NCI-H2227 treated with DMSO at 0.1 percent for 48 hours (cell line): ENCODE results near the gene ATP11A.

ENCODE experiments used
- DNase-seq: peaks from one replicate; lab custom pipeline; 2025; lab: John Stamatoyannopoulos, UW

ATP11A gene

DNA sequence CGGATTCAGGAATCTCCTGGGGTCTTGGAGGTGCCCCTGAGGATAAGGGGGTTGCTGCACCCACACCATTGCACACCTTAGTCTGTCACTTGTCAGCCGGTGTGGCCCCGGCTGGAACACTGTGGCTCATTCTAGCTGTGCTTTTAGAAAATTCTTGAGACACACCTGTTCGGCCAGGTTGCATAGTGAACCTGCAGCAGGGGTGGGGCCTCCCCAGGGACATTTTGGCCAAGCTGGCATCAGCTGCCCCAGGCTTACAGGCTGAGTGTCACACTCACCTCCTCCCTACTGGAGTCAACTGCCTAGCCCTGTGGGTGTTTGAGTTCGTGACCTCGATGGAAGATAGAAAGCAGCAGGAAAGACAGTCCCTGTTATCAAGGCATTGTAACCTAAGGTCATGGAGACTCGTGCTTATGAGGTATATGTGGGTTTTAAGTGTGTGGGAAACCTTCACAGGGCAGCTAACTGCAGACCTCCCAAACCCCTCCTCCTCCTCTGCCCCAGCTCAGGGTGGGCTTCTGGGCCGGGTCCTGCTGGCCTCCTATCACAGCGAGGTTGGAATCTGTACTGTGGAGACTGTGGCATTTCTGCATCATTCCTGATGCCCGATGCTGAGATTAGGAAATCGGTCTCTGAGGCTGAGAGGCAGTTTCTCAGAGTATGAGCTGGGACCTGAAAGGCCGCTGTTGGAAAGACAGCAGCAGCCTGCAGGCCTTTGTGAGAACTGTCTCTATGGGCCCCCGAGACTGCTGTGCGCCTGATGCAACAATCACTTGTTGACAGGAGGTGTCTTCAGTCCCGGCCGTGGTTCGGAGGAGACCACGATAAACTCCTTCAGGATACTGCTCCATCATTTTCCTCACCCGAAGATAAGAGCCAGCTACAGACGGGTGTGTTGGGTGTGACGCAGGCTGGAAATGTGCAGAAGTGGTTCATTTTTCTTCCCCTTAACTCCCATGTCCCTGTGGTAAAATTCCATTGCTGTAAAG is 72.2 kb downstream of the ATP11A start:
- DNase-seq: no peak

DNA sequence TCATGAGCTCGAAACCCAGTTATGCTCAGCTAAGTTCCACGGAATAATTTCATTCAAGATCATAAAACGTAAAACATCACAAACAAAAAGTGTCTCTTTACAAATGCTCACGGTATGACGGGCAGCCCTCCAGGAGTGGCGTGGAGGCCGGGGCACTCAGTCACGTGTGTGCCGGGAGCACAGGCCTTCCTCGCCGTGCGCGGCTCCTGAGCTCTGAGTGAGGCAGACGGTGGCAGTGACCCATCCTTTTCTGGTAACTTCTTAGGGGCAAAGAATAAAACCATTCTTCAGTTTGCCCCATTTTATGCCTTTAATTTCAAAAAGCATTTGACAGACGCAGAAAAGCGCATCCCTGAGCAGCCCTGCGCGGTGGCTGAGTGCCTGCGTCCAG is 72.8 kb downstream of the ATP11A start:
- DNase-seq: no peak

DNA sequence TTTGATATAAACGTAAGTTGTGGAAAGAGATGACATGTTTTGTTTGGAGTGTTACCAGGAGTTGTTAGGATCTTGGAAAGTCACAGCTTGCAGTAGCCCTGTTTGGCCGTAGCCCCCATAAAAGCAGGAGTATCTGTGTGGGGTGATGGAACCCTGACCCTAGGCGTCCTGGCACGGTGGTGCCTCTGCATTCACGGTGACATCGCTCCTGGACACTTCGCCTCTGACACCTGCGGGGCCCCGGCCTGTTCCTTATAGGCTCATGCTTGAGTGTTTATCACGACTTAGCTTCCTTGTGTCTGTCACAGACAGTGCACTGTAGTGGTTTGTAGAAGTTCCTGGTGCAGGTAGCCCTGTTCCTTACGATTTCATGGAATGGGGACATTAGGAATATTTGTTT is 74.2 kb downstream of the ATP11A start:
- no peak for DNase-seq

DNA sequence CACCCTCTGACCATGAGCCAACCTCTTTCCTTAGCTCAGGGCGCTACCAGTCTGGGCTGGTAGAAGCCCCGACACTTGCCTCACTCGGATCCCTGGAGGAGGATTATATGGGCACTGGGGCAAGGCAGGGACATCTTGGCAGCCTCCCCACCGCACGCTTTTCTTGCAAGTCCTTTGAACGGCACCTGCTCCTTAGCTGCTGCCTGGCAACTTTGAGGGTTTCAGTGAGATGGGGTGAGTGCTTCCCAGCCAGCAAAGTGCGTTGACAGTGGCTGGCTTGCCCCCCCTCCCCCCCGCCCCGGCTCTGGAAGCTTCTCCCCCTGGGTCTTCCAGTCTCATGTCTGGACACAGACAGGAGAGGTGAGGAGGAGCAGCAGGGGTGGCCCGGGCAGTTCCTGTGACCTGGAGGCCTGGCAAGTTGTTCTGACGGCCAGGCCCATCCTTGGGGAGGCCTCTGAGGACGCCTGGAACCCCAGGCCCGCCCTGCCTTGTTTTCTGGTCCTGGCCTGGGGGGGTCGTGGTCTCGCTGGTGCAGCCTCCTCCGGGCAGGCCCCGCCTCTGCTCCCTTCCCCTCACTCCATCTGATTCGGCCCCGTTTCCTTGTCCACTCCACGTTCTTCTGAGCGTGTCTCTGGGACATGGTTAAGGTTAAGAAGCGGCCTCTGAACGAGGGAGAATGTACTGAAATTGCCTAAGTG is 75.2 kb downstream of the ATP11A start:
- no peak for DNase-seq

DNA sequence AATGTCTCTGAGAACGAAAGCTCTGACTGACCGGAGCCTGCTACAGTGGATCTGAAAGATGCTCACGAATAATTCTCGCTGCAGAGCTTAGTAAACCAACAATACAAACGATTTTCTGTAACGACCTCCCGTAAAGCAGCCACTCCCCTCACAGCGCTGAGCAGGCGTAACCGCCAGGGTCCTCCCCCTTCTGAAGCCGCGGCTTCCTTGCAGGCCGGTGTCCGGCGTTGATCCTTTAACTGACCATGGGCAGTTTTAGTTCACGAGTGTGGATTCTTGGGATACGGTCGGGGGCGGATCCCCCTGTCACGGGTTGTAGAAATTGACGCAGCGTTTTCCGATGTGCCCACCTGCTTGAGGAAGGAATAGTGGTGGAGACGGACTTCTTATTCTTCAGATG is 75.9 kb downstream of the ATP11A start:
- DNase-seq: no peak

DNA sequence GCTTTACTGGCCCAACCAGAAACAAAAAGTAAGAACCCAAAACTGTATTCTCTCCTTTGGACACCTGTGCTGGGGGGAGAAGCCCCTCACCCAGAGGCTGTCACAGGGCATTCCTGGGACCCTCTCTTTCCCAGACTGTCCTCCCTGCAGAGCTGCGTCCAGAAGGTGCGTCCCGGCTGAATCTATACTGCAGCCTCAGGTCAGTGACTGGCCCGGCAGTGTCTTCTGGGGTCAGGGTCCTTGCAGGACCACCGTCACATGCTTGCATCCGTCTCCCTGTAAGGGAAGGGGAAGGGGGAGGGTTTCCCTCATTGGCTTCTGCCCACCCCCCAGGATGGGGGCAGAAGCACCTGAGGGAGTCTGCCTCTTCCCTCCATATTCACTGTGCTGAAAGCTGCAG is 76.5 kb downstream of the ATP11A start:
- no peak for DNase-seq

DNA sequence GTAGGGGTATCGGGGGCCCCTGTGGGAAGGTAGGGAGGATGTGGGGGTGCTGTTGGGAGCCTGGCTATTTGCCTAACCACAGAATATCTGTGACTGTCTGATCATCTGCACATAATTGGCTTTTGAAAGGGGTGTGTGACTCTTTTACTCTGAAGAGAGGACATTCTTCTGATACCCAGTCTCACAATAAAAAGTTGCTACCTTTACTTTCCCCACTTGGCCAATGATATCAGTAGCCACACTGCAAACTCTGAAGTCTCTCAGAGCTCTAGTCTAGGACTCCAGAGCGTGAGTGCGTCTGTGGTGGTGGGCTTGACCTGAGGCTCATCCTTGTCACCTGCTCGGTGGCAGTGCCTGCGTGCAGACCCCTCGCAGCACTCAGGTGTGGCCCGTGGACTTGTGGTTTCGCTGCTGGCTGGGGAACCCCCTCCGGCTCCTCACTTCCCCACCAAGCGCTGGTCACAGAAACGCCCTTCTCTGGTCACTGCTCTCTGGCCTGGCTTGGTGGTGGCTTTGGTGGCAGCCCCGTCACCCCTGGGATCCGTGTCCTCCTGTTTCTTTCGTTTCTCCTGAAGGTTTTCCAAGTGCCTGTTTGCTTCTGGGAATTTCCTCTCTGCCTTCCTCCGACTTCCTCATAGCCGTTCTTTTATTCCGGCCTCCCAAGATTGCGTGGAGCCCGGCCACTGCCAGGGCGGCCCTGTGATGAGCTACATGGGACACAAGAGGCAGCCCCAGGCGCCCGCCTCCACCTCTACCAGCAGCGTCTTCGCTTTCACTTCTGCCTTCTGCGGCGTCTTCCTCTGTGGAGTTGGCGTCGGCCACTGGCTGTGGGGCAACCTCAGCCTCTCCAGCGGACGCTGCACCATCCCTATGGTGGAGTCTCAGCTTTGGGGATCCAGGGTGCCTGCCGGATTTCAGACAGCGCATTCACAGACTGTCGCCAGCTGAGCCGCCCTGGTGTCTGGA is 78.0 kb downstream of the ATP11A start:
- no peak for DNase-seq

DNA sequence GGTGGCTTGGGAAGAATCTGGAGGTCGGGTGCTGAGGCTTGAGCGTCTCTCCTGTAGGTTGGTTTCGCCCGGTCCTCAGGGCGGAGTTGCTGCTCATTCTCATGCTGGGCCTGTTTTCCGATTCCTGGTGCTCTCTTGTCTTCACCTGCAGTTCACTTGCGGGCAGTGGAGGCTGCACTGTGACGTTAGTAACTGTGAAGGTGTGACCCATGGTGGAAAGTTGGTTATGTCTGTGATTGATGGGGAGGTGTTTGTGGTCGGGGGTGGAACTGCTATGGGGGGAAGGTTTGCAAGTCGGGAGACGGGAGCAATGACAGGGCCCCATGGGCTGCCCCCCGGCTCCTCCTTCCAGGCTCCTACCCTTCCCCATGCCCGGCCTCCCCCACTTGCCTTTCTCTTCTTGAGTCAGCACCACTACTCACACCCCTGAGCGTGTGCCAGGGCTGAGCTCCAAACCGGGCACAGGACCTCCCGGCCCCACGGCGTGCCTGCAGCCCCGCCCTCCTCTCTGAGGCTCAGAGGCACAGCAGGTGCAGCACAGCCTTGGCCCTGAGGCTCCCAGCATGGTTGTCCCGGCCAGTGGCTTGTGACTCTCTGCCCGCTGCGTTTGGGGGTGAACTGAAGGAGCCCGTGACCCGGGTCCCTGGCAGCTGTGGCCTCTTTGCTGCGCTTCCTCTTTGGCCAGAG is 79.1 kb downstream of the ATP11A start:
- no peak for DNase-seq

DNA sequence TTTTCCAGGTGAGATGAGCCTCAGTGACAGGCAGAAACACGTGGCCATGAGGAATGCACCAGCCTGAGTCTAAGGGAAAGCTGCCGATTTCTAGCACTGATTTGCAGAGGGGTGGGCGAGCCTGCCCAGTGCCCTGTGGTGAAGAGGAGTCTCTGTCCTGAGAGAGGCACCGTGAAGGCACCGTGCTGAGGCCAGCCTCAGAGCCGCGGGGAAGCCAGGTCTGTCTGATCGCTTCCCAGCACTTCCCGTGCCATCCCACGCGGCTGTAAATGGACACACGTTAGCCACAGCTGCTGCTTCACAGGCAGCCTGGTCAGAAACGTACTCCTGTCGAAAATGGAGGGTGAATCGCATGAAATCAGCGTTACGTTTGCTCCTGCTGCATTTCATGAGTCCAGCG is 79.8 kb downstream of the ATP11A start:
- DNase-seq: no peak

DNA sequence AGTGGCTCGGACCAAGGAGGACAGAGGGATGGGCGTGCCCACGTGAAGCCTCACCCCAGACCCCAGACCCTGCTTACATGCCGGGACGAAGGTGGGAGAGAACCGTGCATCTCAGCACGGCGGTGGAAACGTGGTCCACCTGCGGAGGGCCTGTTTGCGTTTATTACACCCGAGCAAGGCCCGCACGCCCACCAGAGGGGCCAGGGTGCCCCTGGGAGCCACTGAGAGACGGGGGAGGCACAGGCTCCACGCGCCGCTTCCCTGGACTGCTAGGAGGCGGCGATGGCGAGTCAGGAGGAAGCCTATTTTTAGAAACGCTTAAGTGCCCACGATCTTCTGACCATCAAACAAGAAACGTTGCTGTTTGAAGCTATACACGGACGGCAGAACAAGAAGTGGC is 80.7 kb downstream of the ATP11A start:
- DNase-seq: no peak

DNA sequence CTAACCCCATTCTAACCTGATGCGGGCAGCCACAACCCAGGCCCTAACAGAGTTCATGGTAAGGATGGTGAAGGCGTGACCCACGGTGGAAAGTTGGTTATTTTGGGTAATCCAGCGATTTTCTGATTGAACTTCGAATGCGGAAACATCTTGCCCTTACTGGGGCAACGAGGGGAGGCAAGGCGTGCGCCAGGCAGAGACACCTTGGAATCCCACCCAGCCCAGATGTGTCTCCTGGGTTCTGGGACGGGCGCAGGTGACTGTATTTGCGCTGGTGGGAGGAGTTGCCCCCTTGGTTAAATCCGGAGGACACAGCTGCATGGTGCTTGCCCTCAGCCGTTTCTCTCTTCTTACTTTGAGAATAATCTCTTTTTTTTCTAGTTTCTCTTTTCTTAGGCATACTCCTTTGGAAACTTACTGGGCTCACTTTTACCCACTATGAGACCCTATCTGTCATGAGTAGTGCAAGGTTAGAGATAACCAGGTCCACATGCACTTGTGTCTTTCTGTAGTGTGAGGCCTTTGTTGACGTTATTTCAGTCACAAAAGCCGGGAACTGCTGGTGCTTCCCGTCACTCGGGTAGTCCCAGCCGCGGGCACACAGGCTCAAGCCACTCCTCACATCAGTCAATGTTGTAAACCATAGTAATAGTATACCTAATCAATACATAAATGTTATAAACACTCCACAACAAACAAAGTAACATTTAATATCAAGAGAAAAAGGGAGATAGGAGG is 81.5 kb downstream of the ATP11A start:
- DNase-seq: no peak

DNA sequence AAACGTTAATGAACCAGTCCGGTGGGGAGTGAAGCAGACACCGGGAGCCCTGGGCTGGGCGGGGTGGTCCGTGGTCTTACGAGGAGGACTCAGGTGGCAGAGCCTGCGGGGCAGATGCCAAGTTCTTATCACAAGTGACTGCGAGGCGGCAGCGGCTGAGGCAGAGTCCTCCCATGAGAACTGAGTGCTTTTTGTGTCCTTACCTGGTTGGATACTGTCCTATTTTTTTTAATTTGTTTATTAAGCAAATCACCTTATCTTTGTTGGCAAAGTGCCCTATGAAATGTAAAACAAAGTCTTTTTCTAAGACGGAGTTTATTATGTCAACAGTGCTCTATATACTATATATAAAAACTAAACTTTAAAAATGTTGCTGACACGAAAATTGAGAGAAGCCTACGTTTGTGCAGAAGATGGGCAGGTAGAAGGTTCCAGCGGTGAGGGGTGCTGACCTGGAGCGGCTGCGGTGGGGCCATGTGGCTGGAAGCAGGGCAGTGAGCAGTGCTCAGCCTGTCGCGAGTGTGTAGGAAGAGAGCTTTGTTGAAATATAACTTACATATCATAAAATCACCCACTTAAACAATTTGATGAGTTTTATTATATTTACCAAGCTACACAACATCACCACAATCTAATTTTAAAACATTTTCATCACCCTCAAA is 82.2 kb downstream of the ATP11A start:
- no peak for DNase-seq

DNA sequence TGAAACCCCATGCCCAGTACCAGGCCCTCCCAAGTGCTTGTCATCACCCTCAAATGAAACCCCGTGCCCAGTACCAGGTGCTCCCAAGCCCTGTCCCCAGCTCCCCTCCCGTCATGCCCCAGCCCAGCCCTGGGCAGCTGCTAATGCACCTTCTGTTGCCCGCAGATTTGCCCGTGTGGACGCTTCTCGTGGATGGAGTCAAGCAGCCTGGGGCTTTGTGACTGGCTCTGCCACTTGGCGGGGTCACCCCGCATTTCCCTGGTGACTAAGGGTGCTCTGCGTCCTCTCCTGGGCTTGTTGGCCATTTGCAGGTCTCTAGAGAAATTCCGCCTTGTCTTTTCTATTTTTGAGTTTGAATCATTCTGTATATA is 82.7 kb downstream of the ATP11A start:
- DNase-seq: no peak

DNA sequence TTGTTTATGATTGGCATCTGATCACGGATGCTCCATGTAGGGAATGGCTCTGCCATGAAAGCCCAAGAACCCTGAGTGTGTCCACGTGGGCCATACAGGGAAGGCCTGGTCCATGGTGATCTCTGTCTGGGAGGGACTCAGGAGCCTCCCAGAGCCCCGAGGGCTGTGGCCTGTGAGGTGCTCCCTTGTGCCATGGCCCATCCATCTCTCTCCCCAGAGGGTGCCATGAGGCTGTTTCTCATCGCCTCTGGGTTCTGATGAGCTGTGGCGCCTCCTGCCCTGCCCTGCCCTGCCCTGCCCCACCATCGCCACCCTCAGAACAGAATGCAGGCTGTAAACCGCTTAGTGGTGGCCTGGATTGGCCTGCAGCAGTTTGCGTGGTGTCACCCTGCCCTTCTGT is 83.1 kb downstream of the ATP11A start:
- no peak for DNase-seq

DNA sequence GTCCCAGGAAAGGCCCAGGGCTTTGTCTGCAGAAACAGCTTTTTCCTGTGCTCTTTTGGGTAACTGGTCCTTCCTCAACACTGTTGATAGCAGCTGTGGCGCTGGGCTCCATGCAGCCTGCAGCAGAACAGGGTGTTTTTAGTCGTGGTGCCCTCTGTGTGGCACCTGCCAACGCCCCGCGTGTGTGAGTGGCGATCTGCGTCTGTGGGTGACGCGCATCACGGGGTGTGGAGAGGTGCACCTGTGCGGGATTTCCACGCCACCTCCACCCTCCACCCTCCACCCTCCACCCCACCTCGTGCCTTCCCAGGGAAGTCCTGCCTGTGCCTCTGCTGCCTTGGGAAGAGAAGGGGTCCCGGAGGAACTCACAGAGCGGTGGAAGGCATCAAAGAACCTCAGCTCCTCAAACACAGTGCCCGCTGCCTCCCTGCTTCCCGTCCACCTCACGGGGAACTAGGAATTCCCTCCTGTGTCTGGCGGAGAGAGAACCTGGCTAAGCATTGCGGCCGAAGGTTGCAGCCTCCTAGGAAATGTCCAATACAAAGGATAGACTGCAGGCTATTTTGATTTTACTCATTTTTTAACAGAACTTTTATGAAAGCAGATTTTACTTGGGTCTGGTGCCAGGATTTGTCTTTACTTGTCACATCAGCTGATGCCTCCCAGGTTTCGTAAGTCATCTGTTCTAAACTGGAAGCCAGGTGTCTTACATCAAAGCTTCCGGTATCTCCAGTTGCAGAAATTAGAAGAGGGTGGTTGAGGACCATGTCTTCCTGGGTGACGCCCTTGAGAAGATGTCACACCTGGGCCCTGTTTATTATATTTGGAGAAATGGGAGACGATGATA is 84.0 kb downstream of the ATP11A start:
- DNase-seq: no peak

DNA sequence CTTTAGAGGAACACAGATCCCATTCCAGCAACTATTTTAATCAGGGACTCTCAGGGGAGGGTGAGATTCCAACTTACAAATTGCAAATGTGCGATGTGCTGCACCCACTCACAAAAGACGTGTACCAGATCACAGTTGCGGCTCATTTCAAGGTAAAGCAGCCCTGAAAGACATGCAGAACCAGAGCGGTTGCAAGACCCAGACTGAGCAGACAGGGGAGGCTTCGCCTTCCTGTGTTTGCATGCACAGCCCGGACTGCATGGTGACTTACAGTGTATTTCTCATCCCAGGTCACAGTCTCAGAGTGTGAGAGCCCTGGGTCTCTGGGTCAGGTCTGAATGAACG is 84.6 kb downstream of the ATP11A start:
- DNase-seq: no peak

DNA sequence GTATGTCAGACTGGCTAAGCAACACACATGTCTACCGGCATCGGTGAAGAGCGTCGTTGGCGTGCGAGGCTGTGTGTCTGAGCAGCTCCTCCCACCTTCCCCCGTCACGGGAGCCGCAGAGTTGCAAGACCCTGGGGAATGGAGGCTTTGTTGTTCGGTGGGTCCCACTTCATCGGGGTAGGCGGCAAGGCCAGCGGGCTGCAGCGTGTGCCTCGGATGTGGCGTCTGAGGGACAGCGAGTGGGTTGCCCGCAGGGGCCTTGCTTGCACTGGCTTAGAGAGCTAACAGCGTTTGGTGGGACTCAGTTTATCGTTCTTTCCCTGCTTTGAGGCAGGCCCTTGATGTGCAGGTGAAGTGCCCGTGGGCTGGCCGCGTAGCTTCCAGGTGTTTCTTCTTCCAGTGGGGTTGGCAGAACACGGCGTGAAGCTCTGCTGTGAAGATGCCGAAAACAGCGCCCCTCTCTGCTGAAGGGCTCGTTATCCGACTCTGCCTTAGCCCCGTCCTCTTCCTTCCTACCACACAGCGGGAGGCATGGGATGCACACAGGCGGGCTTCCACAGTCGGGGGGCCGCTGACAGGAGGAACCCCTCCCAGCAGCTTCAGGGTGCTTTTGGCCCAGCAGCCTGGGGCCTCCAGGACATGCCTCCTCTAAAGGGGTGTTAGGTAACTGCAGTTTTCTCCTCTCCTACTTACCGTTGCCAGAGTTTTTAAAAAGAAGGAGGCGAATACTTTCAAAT is 85.2 kb downstream of the ATP11A start:
- no peak for DNase-seq

DNA sequence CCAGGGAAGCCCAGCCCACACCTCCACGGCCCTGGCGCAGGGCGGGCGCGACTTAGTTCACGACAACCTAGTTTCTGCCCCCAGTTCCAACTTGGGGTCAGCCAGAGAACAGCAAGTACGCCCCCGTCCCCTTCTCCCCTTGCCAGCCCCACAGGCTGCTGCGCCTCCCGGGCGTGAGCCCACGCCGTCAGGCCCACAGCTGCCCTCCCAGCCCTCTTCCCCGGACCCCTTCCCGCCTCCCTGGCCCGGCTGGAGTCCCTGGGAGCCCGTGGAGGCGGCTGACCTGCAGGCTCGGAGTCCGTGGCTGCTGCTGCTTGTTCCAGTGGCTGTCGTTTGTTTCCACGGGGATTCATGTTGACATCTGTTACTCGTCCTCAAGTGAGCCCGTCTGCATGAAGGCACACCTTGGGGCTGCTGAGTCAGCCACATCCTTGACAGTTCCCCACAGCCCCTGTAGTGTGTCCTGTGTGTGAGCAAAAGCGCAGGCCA is 86.0 kb downstream of the ATP11A start:
- DNase-seq: no peak

DNA sequence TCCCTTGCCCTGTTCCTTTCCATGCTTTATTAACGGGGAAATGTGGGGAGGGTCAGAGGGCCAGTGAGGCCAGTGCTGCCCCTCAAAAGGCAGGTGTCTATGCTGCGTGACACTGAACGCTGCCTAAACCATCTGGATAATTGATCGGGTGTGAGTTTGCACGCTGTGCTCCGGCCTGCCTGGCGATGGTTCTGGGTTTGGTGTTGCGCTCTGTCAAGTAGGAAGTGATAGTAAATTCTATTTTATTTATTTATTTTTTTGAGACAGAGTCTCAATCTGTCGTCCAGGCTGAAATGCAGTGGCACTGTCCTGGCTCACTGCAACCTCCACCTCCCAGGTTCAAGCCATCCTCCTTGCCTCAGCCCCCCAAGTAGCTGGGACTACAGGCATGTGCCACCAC is 86.5 kb downstream of the ATP11A start:
- DNase-seq: no peak
